HG03135 (cell line): ENCODE results near the gene MAN1B1.
"Not testable (repeated sequence)": the region's sequence is repeated elsewhere in the genome, so short reads cannot be mapped to it uniquely, and the experiment has no call there.

ENCODE experiments used
- ATAC-seq: cut with Tn5 transposase; IDR thresholded peaks from one replicate; pipeline ENCODE4 v1.9.1; 2021; ENCODE audit warnings: mild to moderate bottlenecking, moderate library complexity; ENCODE audit not compliant: unreplicated experiment

The MAN1B1 gene

GRCh38 chr9:137123468-137123837 is 36.7 kb downstream of the MAN1B1 start:
- ATAC-seq, result peak; percentile 42

- ATAC-seq, result not testable (repeated sequence)
Measured at GRCh38 chr9:137123952-137124462, 37.2 kb downstream of the MAN1B1 start.

GRCh38 chr9:137126786-137127185 is 40.0 kb downstream of the MAN1B1 start:
- no peak for ATAC-seq

- no peak for ATAC-seq
Measured at GRCh38 chr9:137127301-137128157, 40.7 kb downstream of the MAN1B1 start.

GRCh38 chr9:137128158-137128861 is 41.5 kb downstream of the MAN1B1 start:
- ATAC-seq, result no peak

GRCh38 chr9:137128862-137129455 is 42.2 kb downstream of the MAN1B1 start:
- peak; percentile 13 for ATAC-seq

GRCh38 chr9:137129456-137130175 is 42.8 kb downstream of the MAN1B1 start:
- ATAC-seq, result peak; percentile 70

GRCh38 chr9:137130176-137130755 is 43.5 kb downstream of the MAN1B1 start:
- ATAC-seq, result peak; percentile 5

GRCh38 chr9:137134191-137134590 is 47.4 kb downstream of the MAN1B1 start:
- no peak for ATAC-seq

- not testable (repeated sequence) for ATAC-seq
Measured at GRCh38 chr9:137135154-137135553, 48.4 kb downstream of the MAN1B1 start.

- ATAC-seq, result no peak
Measured at GRCh38 chr9:137136261-137136880, 49.6 kb downstream of the MAN1B1 start.

- no peak for ATAC-seq
Measured at GRCh38 chr9:137136881-137137607, 50.3 kb downstream of the MAN1B1 start.

GRCh38 chr9:137138058-137138721 is 51.4 kb downstream of the MAN1B1 start:
- ATAC-seq, result no peak

GRCh38 chr9:137138722-137139467 is 52.1 kb downstream of the MAN1B1 start, which contains the start of gene GRIN1:
TSS of gene GRIN1 (plus strand) at chr9:137139154. CDS start at chr9:137139487, 333 bp downstream.
- ATAC-seq, result no peak

- ATAC-seq, result no peak
Measured at GRCh38 chr9:137139468-137140150, 52.8 kb downstream of the MAN1B1 start.

- no peak for ATAC-seq
Measured at GRCh38 chr9:137140151-137141012, 53.6 kb downstream of the MAN1B1 start.
